HTERT RPE-1 (cell line): Measurements from ENCODE around the gene NMS.

Experiments used
- in situ Hi-C: fragments of 300-500 bp; cut with MboI; formaldehyde crosslinking; loops from 4 replicates; pipeline ENCODE4 v1.14.3; 2020; ENCODE audit warnings: low sequenced_read_pairs

NMS gene

DNA sequence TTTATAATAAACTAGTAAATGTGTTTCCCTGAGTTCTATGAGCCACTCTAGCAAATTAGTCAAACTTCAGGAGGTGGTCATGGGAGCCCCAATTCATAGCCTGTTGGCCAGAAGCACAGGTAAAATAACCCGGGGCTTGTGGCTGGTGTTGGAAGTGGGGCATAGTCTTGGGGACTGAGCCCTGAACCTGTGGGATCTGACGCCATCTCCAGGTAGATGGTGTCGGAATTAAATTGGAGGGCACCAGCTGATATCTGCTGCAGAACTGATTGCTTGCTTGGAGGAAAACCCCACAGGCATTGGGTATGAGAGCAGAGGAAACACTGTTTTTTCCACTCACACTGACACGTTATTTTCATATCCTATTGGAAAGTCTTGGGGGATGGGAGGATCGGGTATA, 14.1 kb downstream of the NMS start:
- in situ Hi-C loops = no loop called here

DNA sequence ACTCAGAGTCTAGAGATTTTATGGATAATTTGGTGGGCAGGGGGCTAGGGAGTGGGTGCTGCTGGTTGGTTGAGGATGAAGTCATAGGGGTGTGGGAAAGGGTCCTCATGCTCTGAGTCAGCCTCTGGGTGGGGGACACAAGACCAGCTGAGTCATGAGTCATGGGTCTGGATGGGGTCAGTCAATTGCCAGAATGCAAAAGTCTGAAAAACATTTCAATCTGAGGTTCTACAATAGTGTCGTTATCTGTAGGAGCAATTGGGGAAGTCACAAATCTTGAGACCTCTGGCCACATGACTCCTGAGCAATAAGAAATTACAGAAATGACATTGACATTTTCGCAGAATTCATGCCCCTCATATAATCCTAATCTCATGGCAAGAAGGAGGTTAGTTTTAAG, 15.1 kb downstream of the NMS start:
- in situ Hi-C loops = no loop called here

- in situ Hi-C loops = no loop called here
Measured at GRCh38 chr2:100494712-100495111, 24.4 kb downstream of the NMS start.

DNA sequence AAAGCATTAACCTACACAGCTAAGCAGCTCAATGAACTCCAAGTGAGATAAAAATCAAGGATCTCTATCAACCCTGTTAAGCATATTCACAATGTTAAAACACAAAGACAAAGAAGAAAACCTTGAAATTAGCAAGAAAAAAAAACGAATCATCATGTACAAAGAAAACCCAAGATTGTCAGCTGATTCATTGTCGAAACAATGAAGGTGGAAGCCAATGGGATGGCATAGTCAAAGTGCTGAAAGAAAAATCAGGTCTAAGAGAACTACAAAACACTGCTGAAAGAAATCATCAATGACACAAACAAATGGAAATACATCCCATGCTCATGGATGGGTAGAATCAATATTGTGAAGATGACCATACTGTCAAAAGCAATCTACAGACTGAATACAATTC, 32.5 kb downstream of the NMS start:
- in situ Hi-C loops = no loop called here

- in situ Hi-C loops = no loop called here
Measured at GRCh38 chr2:100504542-100504941, 34.3 kb downstream of the NMS start.

DNA sequence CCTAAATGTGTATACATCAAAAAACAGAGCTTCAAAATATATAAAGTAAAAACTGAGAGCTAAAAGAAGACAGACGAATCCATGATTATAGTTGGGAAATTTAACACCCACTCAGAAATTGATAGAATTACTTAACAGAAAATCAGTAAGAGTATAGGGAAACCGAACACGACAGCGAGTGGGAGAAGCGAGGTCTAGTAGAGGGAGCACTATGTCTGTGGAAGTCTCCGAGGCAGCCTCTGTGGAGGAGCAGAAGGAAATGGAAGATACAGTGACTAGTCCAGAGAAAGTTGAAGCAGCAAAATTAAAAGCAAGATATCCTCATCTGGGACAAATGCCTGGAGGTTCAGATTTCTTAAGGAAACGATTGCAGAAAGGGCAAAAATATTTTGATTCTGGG, 38.8 kb downstream of the NMS start:
- in situ Hi-C loops = no loop called here

DNA sequence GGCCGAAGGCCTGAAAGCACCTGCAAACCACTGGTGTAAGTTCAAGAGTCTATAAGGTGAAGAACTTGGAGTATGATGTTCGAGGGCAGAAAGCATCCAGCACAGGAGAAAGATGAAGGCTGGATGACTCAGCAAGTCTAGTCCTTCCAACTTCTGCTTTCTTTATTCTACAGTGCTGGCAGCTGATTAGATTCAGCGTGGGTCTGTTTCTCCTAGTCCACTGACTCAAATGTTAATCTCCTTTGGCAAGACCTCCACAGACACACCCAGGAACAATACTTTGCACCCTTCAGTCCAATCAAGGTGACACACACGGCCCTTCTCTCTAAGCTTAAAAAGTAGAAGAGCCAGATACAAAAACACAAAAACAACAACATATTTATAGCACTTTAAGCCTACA, 43.4 kb downstream of the NMS start:
- in situ Hi-C loops = no loop called here

DNA sequence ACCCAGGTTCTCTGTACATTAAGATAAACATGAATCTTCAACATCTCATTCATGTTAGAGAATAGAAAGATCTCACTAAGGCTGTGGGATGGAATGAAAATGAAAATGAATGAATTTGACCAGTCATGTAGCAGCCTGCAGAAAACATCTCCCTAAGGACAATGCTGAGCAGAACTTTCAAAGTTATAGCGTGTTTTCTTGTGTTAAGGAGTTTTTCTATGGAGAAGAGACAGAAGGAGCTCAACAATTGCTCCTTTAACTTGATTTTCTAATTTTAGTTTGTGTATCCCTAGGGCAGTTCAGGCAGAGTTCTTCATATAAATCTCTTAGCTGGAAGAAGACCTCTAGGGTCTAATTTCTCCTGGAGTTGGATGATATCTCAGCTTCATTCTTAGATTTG, 47.3 kb downstream of the NMS start:
- in situ Hi-C loops = no loop called here

- in situ Hi-C loops = no loop called here
Measured at GRCh38 chr2:100518801-100519200, 48.5 kb downstream of the NMS start.

DNA sequence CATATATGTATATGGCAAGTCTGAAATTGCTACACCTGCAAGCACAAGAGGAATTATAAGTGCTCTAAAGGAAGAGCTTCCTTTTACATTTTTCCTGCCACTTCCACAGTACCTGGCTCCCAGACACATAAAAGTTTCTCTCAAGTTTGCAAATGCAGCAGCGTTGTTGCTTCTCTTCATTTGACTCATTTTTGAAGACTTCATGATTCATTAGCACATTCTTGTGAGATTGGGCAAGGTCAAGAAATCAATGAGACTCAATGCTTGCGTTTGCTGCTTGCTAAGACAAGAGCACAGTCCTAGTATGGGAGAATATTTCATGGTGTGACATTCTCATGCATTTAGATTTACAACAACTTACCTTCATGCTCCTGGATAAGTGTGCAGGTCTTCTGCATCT, 49.9 kb downstream of the NMS start:
- in situ Hi-C loops = no loop called here

DNA sequence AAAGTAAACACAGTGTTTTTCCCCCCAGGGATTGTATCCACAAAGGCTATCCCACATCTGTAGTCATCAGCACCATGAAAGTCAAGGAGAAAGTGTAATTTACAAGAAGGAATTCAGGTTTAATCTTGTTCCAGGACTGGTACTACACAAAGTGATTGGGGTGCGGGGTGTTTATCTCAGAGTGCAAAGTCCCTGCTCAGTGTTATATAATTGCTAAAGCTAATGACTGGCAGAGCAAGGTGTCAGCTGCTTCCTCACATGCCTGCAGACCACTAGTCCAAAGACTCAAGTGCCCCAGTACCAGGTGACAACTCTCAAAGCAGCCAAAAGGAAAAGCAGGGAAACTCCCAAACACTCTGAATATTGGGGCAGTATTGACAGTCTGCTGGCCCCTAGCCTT, 52.1 kb downstream of the NMS start:
- in situ Hi-C loops = no loop called here

GRCh38 chr2:100524331-100524730, 54.0 kb downstream of the NMS start:
- in situ Hi-C loops = no loop called here

- in situ Hi-C loops = no loop called here
Measured at GRCh38 chr2:100526868-100527267, 56.6 kb downstream of the NMS start.

- in situ Hi-C loops = no loop called here
Measured at GRCh38 chr2:100527440-100528015, 57.2 kb downstream of the NMS start.

- in situ Hi-C loops = no loop called here
Measured at GRCh38 chr2:100529176-100529575, 58.9 kb downstream of the NMS start.

DNA sequence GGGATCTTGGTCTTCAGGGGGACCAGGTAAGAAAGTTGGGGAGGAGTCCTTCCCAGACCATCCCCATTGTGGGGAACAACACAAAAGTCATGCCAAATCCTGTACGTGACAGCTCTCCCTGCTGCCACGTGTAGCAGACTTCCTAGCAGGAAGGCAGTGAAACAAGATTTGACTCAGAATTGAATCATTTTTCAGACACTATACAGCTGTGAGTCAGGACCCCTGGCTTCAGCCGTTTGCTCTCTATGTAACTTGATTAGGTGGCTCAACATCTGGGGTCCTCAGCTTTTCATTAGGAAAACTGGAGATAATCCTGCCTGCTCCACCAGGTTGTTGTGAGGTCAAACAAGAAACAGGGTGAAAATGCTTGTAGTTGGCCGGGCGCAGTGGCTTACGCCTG, 59.6 kb downstream of the NMS start:
- in situ Hi-C loops = no loop called here
